H9 (cell line): Measurements from ENCODE around the gene ETFB. TPM values are rescaled to one million over a fixed set of nuclear protein-coding genes. Genes with fewer than 3 reads are reported as not detected.

Experiments
- DNase-seq: peaks from one replicate; pipeline ENCODE4 v3.0.0-alpha.2; 2017
- H2AFZ ChIP-seq: one replicate; pipeline ENCODE4 v1.6.1; 2013; ENCODE audit warnings: mild to moderate bottlenecking, low read length, control low read depth, moderate library complexity
- H2AK5ac ChIP-seq: 2 replicates; pipeline ENCODE4 v1.6.1; 2013; ENCODE audit warnings: low read length, control low read depth, mixed read lengths; ENCODE audit not compliant: insufficient read length
- H2BK120ac ChIP-seq: one replicate; pipeline ENCODE4 v1.6.1; 2013; ENCODE audit warnings: low read depth, mild to moderate bottlenecking, low read length, control low read depth, inconsistent platforms; ENCODE audit not compliant: poor library complexity, severe bottlenecking
- H2BK12ac ChIP-seq: 2 replicates; pipeline ENCODE4 v1.6.1; 2013; ENCODE audit warnings: low read length, control low read depth, mixed read lengths, low read depth; ENCODE audit not compliant: insufficient read length
- H2BK15ac ChIP-seq: 2 replicates; pipeline ENCODE4 v1.6.1; 2013; ENCODE audit warnings: low read depth, low read length, control low read depth
- H2BK20ac ChIP-seq: one replicate; pipeline ENCODE4 v1.6.1; 2013; ENCODE audit warnings: low read depth, mild to moderate bottlenecking, low read length, control low read depth, inconsistent platforms; ENCODE audit not compliant: poor library complexity, severe bottlenecking
- H2BK5ac ChIP-seq: 2 replicates; pipeline ENCODE4 v1.6.1; 2013; ENCODE audit warnings: low read length, control low read depth, mixed read lengths; ENCODE audit not compliant: insufficient read length
- H3K14ac ChIP-seq: 2 replicates; pipeline ENCODE4 v1.6.1; 2013; ENCODE audit warnings: low read length, control low read depth; ENCODE audit not compliant: insufficient read depth
- H3K18ac ChIP-seq: 2 replicates; pipeline ENCODE4 v1.6.1; 2013; ENCODE audit warnings: low read depth, mild to moderate bottlenecking, mixed read lengths, low read length, control low read depth; ENCODE audit not compliant: insufficient read length
- H3K23ac ChIP-seq: 2 replicates; pipeline ENCODE4 v1.6.1; 2013; ENCODE audit warnings: low read length, control low read depth, mixed read lengths, low read depth; ENCODE audit not compliant: insufficient read length
- H3K23me2 ChIP-seq: 2 replicates; pipeline ENCODE4 v1.6.1; 2013; ENCODE audit warnings: low read depth, mild to moderate bottlenecking, mixed read lengths, low read length, control low read depth; ENCODE audit not compliant: insufficient read length, poor library complexity, severe bottlenecking
- H3K27ac ChIP-seq: 2 replicates; pipeline ENCODE4 v1.5.1; 2013; ENCODE audit warnings: low read length, control low read depth, mixed read lengths, low read depth; ENCODE audit not compliant: insufficient read length
- H3K27me3 ChIP-seq: 2 replicates; pipeline ENCODE4 v1.6.1; 2013; ENCODE audit warnings: low read length, control low read depth, inconsistent platforms; ENCODE audit not compliant: insufficient read depth
- H3K4ac ChIP-seq: 2 replicates; pipeline ENCODE4 v1.6.1; 2013; ENCODE audit warnings: low read depth, mild to moderate bottlenecking, control low read depth, inconsistent platforms, low read length, moderate library complexity
- H3K4me1 ChIP-seq: 2 replicates; pipeline ENCODE4 v1.6.1; 2013; ENCODE audit warnings: low read length, control low read depth, inconsistent platforms; ENCODE audit not compliant: insufficient read depth
- H3K4me2 ChIP-seq: 2 replicates; pipeline ENCODE4 v1.6.1; 2013; ENCODE audit warnings: low read length, control low read depth, mixed read lengths; ENCODE audit not compliant: insufficient read length, insufficient read depth
- H3K56ac ChIP-seq: 2 replicates; pipeline ENCODE4 v1.6.1; 2013; ENCODE audit warnings: low read depth, mild to moderate bottlenecking, mixed read lengths, low read length, control low read depth; ENCODE audit not compliant: insufficient read length
- H3K79me1 ChIP-seq: 2 replicates; pipeline ENCODE4 v1.6.1; 2013; ENCODE audit warnings: low read depth, mild to moderate bottlenecking, moderate library complexity, low read length, control low read depth, inconsistent platforms; ENCODE audit not compliant: insufficient read depth, poor library complexity, severe bottlenecking
- H3K79me2 ChIP-seq: 2 replicates; pipeline ENCODE4 v1.6.1; 2013; ENCODE audit warnings: low read length, control low read depth, inconsistent platforms; ENCODE audit not compliant: insufficient read depth
- H3K9ac ChIP-seq: 2 replicates; pipeline ENCODE4 v1.6.1; 2013; ENCODE audit warnings: low read length, control low read depth, mixed read lengths; ENCODE audit not compliant: insufficient read length; ENCODE audit errors: extremely low read depth
- H3K9me3 ChIP-seq: one replicate; pipeline ENCODE4 v1.6.1; 2013; ENCODE audit warnings: low read depth, low read length, inconsistent platforms; ENCODE audit not compliant: control insufficient read depth
- H3T11ph ChIP-seq: one replicate; pipeline ENCODE4 v1.6.1; 2013; ENCODE audit warnings: mild to moderate bottlenecking, low read length, control low read depth, inconsistent platforms
- H4K20me1 ChIP-seq: one replicate; pipeline ENCODE4 v1.6.1; 2013; ENCODE audit not compliant: control insufficient read depth, insufficient read length, insufficient read depth
- H4K5ac ChIP-seq: 2 replicates; pipeline ENCODE4 v1.6.1; 2013; ENCODE audit warnings: low read depth, mild to moderate bottlenecking, mixed read lengths, low read length, control low read depth; ENCODE audit not compliant: insufficient read length
- H4K8ac ChIP-seq: replicated peaks from 2 replicates; pipeline ENCODE4 v1.6.1; 2013; ENCODE audit warnings: low read length, control low read depth, mixed read lengths, low read depth; ENCODE audit not compliant: insufficient read length
- H4K91ac ChIP-seq: 2 replicates; pipeline ENCODE4 v1.6.1; 2013; ENCODE audit warnings: low read depth, mild to moderate bottlenecking, moderate library complexity, mixed read lengths, low read length, control low read depth; ENCODE audit not compliant: insufficient read length
- H3K27ac Mint-ChIP-seq, 3 experiments: 2 replicates in 2 of 3; 3 replicates in 1 of 3; pipeline ENCODE4 v1.8.0; 2020 to 2021; ENCODE audit warnings: mixed read lengths in 3 of 3, mild to moderate bottlenecking in 1 of 3, moderate library complexity in 1 of 3
- H3K27me3 Mint-ChIP-seq: 2 replicates; pipeline ENCODE4 v1.8.0; 2021; ENCODE audit warnings: low read depth, mild to moderate bottlenecking, moderate library complexity, mixed read lengths
- H3K36me3 Mint-ChIP-seq, 3 experiments: 2 replicates in 2 of 3; 3 replicates in 1 of 3; pipeline ENCODE4 v1.8.0; 2020 to 2021; ENCODE audit warnings: low read depth in 3 of 3, mixed read lengths in 3 of 3; ENCODE audit not compliant: insufficient read depth in 1 of 3
- H3K4me1 Mint-ChIP-seq, 2 experiments: 2 replicates each; pipeline ENCODE4 v1.8.0; 2020; ENCODE audit warnings: mixed read lengths in 2 of 2
- H3K4me3 Mint-ChIP-seq, 2 experiments: 2 replicates in 1 of 2; 3 replicates in 1 of 2; pipeline ENCODE4 v1.8.0; 2020 to 2021; ENCODE audit warnings: mild to moderate bottlenecking in 2 of 2, mixed read lengths in 2 of 2, moderate library complexity in 1 of 2
- H3K9me3 Mint-ChIP-seq, 2 experiments: 2 replicates in 1 of 2; 3 replicates in 1 of 2; pipeline ENCODE4 v1.8.0; 2020; ENCODE audit warnings: mild to moderate bottlenecking in 2 of 2, mixed read lengths in 2 of 2, moderate library complexity in 1 of 2
- CTCF ChIP-seq: fragments of 200-600 bp; sonication (generic); conservative IDR thresholded peaks from 3 replicates; pipeline ENCODE4 v1.8.0; 2021; ENCODE audit warnings: antibody characterized with exemption, mild to moderate bottlenecking
- WGBS: extraction: QIAGEN DNeasy Blood & Tissue Kit; methylation state at CpG from one replicate; pipeline ENCODE4 v1.1.7; 2013; ENCODE audit warnings: missing lambda C conversion rate, low lambda C conversion rate, mixed read lengths; ENCODE audit not compliant: insufficient read length; ENCODE audit errors: extremely low coverage; 5-methylcytosine and 5-hydroxymethylcytosine counted together
- total RNA-seq: library from RNA; stranded (reverse); gene quantifications from 2 replicates; pipeline ENCODE4 v1.2.1, GENCODE V29; 2021

Gene ETFB
- total RNA-seq, 1 experiment from 2014 or later: 49.4 TPM

DNA sequence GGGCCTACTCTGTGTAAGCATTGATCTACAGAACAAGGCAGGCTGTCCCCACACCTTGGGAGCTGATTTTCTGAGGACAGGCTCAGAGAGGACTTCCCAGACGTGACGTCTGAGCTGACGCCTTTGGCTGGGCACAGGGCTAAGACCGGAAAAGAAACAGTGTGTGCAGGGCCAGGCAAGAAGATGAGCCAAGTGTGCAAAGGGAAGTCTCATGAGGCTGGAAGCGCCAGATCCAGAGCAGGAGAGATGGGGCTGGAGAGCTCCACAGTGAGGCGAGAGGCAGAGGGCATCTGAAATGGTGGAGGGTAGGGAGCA lies 42.1 kb downstream of the ETFB start:
- no peaks in the 10 kb centered on the region for H3K79me1 ChIP-seq
- H3K27me3 ChIP-seq: no peaks in the 10 kb centered on the region
- no peak overlapping the region for H3K4ac ChIP-seq
- H3K4me2 ChIP-seq: no peak overlapping the region
- H3K9ac ChIP-seq: no peak overlapping the region
- no peak overlapping the region for H3K56ac ChIP-seq
- no peak overlapping the region for H4K5ac ChIP-seq
- Mint-ChIP-seq H3K27me3 (peaks cover 5% of the 10 kb centered on the region), H3K27ac (no peak overlapping the region), H3K9me3 (no peaks in the 10 kb centered on the region), H3K36me3 (peaks cover 5 to 16% (median 9%) of the 10 kb centered on the region in 3 experiments; a peak in 5 of 7 replicates), H3K4me3 (no peak overlapping the region), H3K4me1 (peaks cover 9 to 22% of the 10 kb centered on the region in 2 experiments)
- DNase-seq: no peak
- no peaks in the 10 kb centered on the region for H4K20me1 ChIP-seq
- no peak overlapping the region for H2BK120ac ChIP-seq
- H2BK5ac ChIP-seq: no peak overlapping the region
- WGBS: no CpG with 5 or more reads among the region's 6 CpGs
- no peak overlapping the region for H3K14ac ChIP-seq
- no peak overlapping the region for H2AFZ ChIP-seq
- H3K23ac ChIP-seq: no peak overlapping the region
- no peaks in the 10 kb centered on the region for H3K9me3 ChIP-seq
- no peak overlapping the region for H4K91ac ChIP-seq
- H3K4me1 ChIP-seq: no peaks in the 10 kb centered on the region; the same call in 1 of the 2 replicates
- H2BK15ac ChIP-seq: no peak overlapping the region
- H4K8ac ChIP-seq: no peak overlapping the region
- H3T11ph ChIP-seq: no peak overlapping the region
- peaks cover 8% of the 10 kb centered on the region for H3K23me2 ChIP-seq
- no peak overlapping the region for H2BK12ac ChIP-seq
- no peaks in the 10 kb centered on the region for H3K79me2 ChIP-seq
- no peak overlapping the region for H2AK5ac ChIP-seq
- no peak overlapping the region for H3K27ac ChIP-seq
- H2BK20ac ChIP-seq: no peak overlapping the region
- H3K18ac ChIP-seq: no peak overlapping the region
- no peak for TF ChIP-seq CTCF
